Forelimb muscle (tissue), 1 donor: Measurements from ENCODE around the gene GPR161. TPM values are rescaled to one million over a fixed set of nuclear protein-coding genes. Genes with fewer than 3 reads are reported as not detected.

ENCODE experiments used
- DNase-seq: peaks from one replicate; pipeline ENCODE4 v3.0.0-alpha.2; 2013; ENCODE audit warnings: low read depth
- polyA plus RNA-seq: library from polyadenylated mRNA; unstranded; fragments of 120-200 nt; gene quantifications from one replicate; pipeline ENCODE4 v1.2.1, GENCODE V29; 2013; ENCODE audit not compliant: insufficient read length

Gene GPR161
- polyA plus RNA-seq, 1 donor = 10.8 TPM

DNA sequence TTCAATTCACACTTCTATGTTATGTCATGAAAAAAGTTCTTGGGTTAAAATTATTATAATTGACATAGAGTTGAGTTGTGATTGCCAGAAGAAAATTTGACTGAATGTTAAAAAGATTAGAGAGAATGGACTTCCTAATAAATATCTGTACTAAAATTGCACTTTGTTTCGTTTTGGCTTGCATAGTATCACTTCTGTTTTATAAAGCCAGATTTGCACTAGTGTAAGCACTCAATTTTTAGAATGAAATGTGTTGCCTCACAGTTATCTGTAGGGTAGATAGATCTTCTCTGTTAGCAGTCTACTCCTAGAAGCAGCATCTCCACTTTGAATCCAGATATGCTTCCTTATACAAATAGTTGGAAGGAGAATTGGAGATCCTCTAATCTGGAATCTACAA, 104.7 kb downstream of the GPR161 start:
- no peak for DNase-seq

- DNase-seq = no peak
Measured at GRCh38 chr1:168031627-168032026, 105.1 kb downstream of the GPR161 start.

- no peak for DNase-seq
Measured at GRCh38 chr1:168031198-168031597, 105.5 kb downstream of the GPR161 start.

Other genes starting within 250 kb of the GPR161 start
- gene ADCY10, start 222.8 kb downstream of the GPR161 start, polyA plus RNA-seq = 0.18 TPM
- 127 TPM for gene DCAF6, start 200.2 kb downstream of the GPR161 start, polyA plus RNA-seq
- 66.5 TPM for gene MPC2, start 199.9 kb downstream of the GPR161 start, polyA plus RNA-seq
- gene TIPRL, start 42.0 kb upstream of the GPR161 start, polyA plus RNA-seq = 31.2 TPM
- gene SFT2D2, start 89.1 kb upstream of the GPR161 start, polyA plus RNA-seq = 7.3 TPM
- 1.3 TPM for gene TBX19, start 143.9 kb upstream of the GPR161 start, polyA plus RNA-seq